GM12878 (cell line): ENCODE data around the gene ATXN7L3B. TPM values are rescaled to one million over a fixed set of nuclear protein-coding genes. Genes with fewer than 3 reads are reported as not detected.

Experiments used
- ATAC-seq: fragments of 200-7000 bp; cut with Tn5 transposase; 3 replicates; pipeline ENCODE4 v1.9.1; 2020; ENCODE audit warnings: mild to moderate bottlenecking, moderate library complexity
- BruUV-seq: library from RNA; stranded (reverse); fragments of 400-500 nt; replicated peaks from 2 replicates; lab custom pipeline; 2021; lab: Mats Ljungman, UMichigan
- CTCF ChIA-PET: fragments of 300-600 bp; sonication (Branson Sonifier 250); formaldehyde crosslinking; extraction: SDS; loops from one replicate; lab custom pipeline; 2021; ENCODE audit warnings: inconsistent platforms; lab: Yijun Ruan, JAX
- POLR2A ChIA-PET: fragments of 350-600 bp; formaldehyde crosslinking; extraction: SDS; loops from one replicate; lab custom pipeline; 2021; ENCODE audit warnings: inconsistent platforms; lab: Charles Lee
- RAD21 ChIA-PET: fragments of 300-600 bp; sonication (Branson Sonifier 250); formaldehyde crosslinking; loops from one replicate; lab custom pipeline; 2023; ENCODE audit warnings: antibody characterized with exemption; ENCODE audit not compliant: unreplicated experiment; lab: Charles Lee
- SMC1A ChIA-PET: fragments of 300-600 bp; sonication (Branson Sonifier 250); formaldehyde crosslinking; loops from one replicate; lab custom pipeline; 2023; ENCODE audit not compliant: unreplicated experiment, uncharacterized antibody; lab: Charles Lee
- DNase-seq: peaks from one replicate; pipeline ENCODE4 v3.0.0-alpha.2; 2011; ENCODE audit warnings: low read depth, low spot score
- FAIRE-seq: peaks from 3 replicates; lab custom pipeline; 2011; peaks lifted over from hg19 to GRCh38; lab: Jason Lieb, UNC
- H2AFZ ChIP-seq: 2 replicates; pipeline ENCODE4 v1.6.0; 2011; ENCODE audit warnings: low read depth, low read length, control low read depth; ENCODE audit not compliant: control insufficient read depth
- H3K27ac ChIP-seq: 2 replicates; pipeline ENCODE4 v1.5.1; 2011; ENCODE audit warnings: control low read depth; ENCODE audit not compliant: control insufficient read depth, insufficient read depth
- H3K27me3 ChIP-seq, 2 experiments: replicated peaks in 1 of 2; 2 replicates each; pipeline versions ENCODE4 v1.6.0 to v1.6.1; 2011; ENCODE audit warnings: low read length in 1 of 2; ENCODE audit not compliant: control insufficient read depth in 2 of 2, insufficient read depth in 2 of 2
- H3K36me3 ChIP-seq, 2 experiments: 2 replicates each; pipeline ENCODE4 v1.5.1; 2011; ENCODE audit warnings: low read length in 1 of 2; ENCODE audit not compliant: control insufficient read depth in 2 of 2, insufficient read depth in 2 of 2
- H3K4me1 ChIP-seq: 2 replicates; pipeline ENCODE4 v1.6.1; 2011; ENCODE audit warnings: mild to moderate bottlenecking, low read length, moderate library complexity, mixed read lengths; ENCODE audit not compliant: control insufficient read depth, insufficient read depth
- H3K4me2 ChIP-seq: 2 replicates; pipeline ENCODE4 v1.6.0; 2011; ENCODE audit warnings: control low read depth; ENCODE audit not compliant: control insufficient read depth, insufficient read depth
- H3K4me3 ChIP-seq: fragments of 200-600 bp; sonication (generic); 2 replicates; pipeline ENCODE4 v1.5.1; 2016
- H3K79me2 ChIP-seq: 2 replicates; pipeline ENCODE4 v1.6.0; 2011; ENCODE audit warnings: low read length; ENCODE audit not compliant: control insufficient read depth, insufficient read depth
- H3K9ac ChIP-seq: 2 replicates; pipeline ENCODE4 v1.8.0; 2011; ENCODE audit warnings: low read length, control low read depth, mixed read lengths; ENCODE audit not compliant: control insufficient read depth, insufficient read depth
- H3K9me3 ChIP-seq: replicated peaks from 3 replicates; pipeline ENCODE4 v1.5.1; 2011; ENCODE audit warnings: mild to moderate bottlenecking, low read length; ENCODE audit not compliant: control insufficient read depth, insufficient read depth
- H4K20me1 ChIP-seq: 2 replicates; pipeline ENCODE4 v1.6.0; 2011; ENCODE audit not compliant: control insufficient read depth, insufficient read depth
- BCL11A ChIP-seq: IDR thresholded peaks from 2 replicates; pipeline ENCODE4 v1.6.1; 2011; ENCODE audit warnings: low read depth, low read length
- CEBPZ ChIP-seq: fragments of 150-350 bp; IDR thresholded peaks from 2 replicates; pipeline ENCODE4 v1.6.1; 2016; ENCODE audit warnings: low read depth, low read length
- CUX1 ChIP-seq: IDR thresholded peaks from 2 replicates; pipeline ENCODE4 v1.6.1; 2012; ENCODE audit warnings: improper control_type of control experiment, low read depth, low read length; ENCODE audit not compliant: insufficient replicate concordance
- SIN3A ChIP-seq: IDR thresholded peaks from 2 replicates; pipeline ENCODE4 v1.6.1; 2012; ENCODE audit warnings: low read depth, low read length, improper control_type of control experiment
- ZZZ3 ChIP-seq: IDR thresholded peaks from 2 replicates; pipeline ENCODE4 v1.6.1; 2011; ENCODE audit warnings: low read depth; ENCODE audit not compliant: control insufficient read depth, insufficient read length
- WGBS: methylation state at CpG from one replicate; pipeline ENCODE4 v1.1.6; 2016; ENCODE audit warnings: low lambda C conversion rate; ENCODE audit not compliant: insufficient replicate concordance, insufficient coverage; ENCODE audit errors: missing lambda C conversion rate; 5-methylcytosine and 5-hydroxymethylcytosine counted together
- in situ Hi-C: fragments of 300-500 bp; cut with MboI; formaldehyde crosslinking; loops from 9 replicates; pipeline ENCODE4 v1.14.3; 2018; ENCODE audit warnings: mixed read lengths
- intact Hi-C: fragments of 100-400 bp; cut with micrococcal nuclease; formaldehyde crosslinking; loops from one replicate; pipeline ENCODE4 v1.14.2; 2022; ENCODE audit not compliant: unreplicated experiment
- polyA plus RNA-seq, 11 experiments: library from polyadenylated mRNA; depleted of rRNA in 4 of 11; unstranded in 6 of 11; stranded (reverse) in 5 of 11; fragments of >200 nt; fragmentation: Nextera tagmentation in 4 of 11; fragmentation: Illumina TruSeq in 1 of 11; extraction: Ambion mirVana in 4 of 11; extraction: Trizol in 1 of 11; gene quantifications; 1 replicate in 1 of 11; 2 replicates in 10 of 11; pipeline versions ENCODE4 v1.2.1 to v1.2.3, GENCODE V29; 2011 to 2016; ENCODE audit warnings: inconsistent platforms in 2 of 11, missing spikeins in 2 of 11, low read depth in 1 of 11
- total RNA-seq, 4 experiments: library from RNA; depleted of rRNA in 3 of 4; stranded (reverse); fragments of >200 nt in 3 of 4; fragmentation: Illumina TruSeq in 1 of 4; extraction: Trizol in 1 of 4; gene quantifications; 2 replicates each; pipeline versions ENCODE4 v1.2.1 to v1.2.3, GENCODE V29; 2013 to 2021

Gene ATXN7L3B
- total and polyA plus RNA-seq, 10 of the 15 experiments (the other 5 are each of a cell fraction or from before 2014, with no cell fraction given): 6.3 to 36.1 (median 21.7) TPM

- Histone ChIP-seq H2AFZ (no peak overlapping the region), H3K4me2 (no peak overlapping the region), H3K9ac (no peak overlapping the region), H3K36me3 (no peaks in the 10 kb centered on the region), H3K27me3 (no peaks in the 10 kb centered on the region), H3K4me1 (no peaks in the 10 kb centered on the region), H3K9me3 (no peaks in the 10 kb centered on the region), H3K79me2 (no peaks in the 10 kb centered on the region), H4K20me1 (no peaks in the 10 kb centered on the region), H3K4me3 (no peak overlapping the region), H3K27ac (no peak overlapping the region)
- 21% methylated on average over 3 of the region's 3 CpGs for WGBS
- CTCF ChIA-PET: no interaction called here
- no peak for ATAC-seq
- intact Hi-C loops (no loop called here), in situ Hi-C loops (no loop called here)
- FAIRE-seq: no peak
- SMC1A ChIA-PET: interaction anchor here (0.8 to 1.2 kb wide), 2 partner anchors 12 to 21 kb away, joined by 3 read pairs; no protein-coding TSS in a partner anchor
- no TSS peak for BruUV-seq
- RAD21 ChIA-PET: no interaction called here
- POLR2A ChIA-PET: no interaction called here
- TF ChIP-seq ZZZ3 (no peak), CEBPZ (no peak), SIN3A (no peak), CUX1 (no peak), BCL11A (no peak)
- no peak for DNase-seq
Observed at GRCh38 chr12:74584483-74585062, 46.9 kb downstream of the ATXN7L3B start.
